Trophoblast cell (in vitro differentiated cells and primary cell): Measurements from ENCODE around the gene TSSK2.
A peak's percentile ranks its signal among the peaks of the same experiment; 100 is the strongest.

Experiments
- DNase-seq, 2 donors: peaks; one replicate each; pipeline ENCODE4 v3.0.0-alpha.2; 2016
- H2AFZ ChIP-seq: 2 replicates; pipeline ENCODE4 v1.6.1; 2013; ENCODE audit warnings: low read length, moderate library complexity, mild to moderate bottlenecking; ENCODE audit not compliant: insufficient read depth, poor library complexity
- H2AK5ac ChIP-seq: 2 replicates; pipeline ENCODE4 v1.6.1; 2013; ENCODE audit warnings: mild to moderate bottlenecking, low read length
- H2BK120ac ChIP-seq: 2 replicates; pipeline ENCODE4 v1.6.1; 2013; ENCODE audit warnings: low read length, mild to moderate bottlenecking, moderate library complexity; ENCODE audit not compliant: insufficient read depth, poor library complexity
- H2BK12ac ChIP-seq: 2 replicates; pipeline ENCODE4 v1.6.1; 2013; ENCODE audit warnings: mild to moderate bottlenecking, low read length, moderate library complexity
- H2BK5ac ChIP-seq: 2 replicates; pipeline ENCODE4 v1.6.1; 2013; ENCODE audit warnings: low read length, low read depth, moderate library complexity, mild to moderate bottlenecking; ENCODE audit not compliant: poor library complexity
- H3K14ac ChIP-seq: 2 replicates; pipeline ENCODE4 v1.6.1; 2013; ENCODE audit warnings: mild to moderate bottlenecking, low read length
- H3K18ac ChIP-seq: 2 replicates; pipeline ENCODE4 v1.6.1; 2013; ENCODE audit warnings: mild to moderate bottlenecking, low read length
- H3K23ac ChIP-seq: 2 replicates; pipeline ENCODE4 v1.6.1; 2013; ENCODE audit warnings: low read length
- H3K27ac ChIP-seq: 2 replicates; pipeline ENCODE4 v1.5.1; 2013; ENCODE audit warnings: low read depth, mild to moderate bottlenecking, inconsistent platforms, low read length, moderate library complexity
- H3K27me3 ChIP-seq: 2 replicates; pipeline ENCODE4 v1.6.1; 2013; ENCODE audit warnings: inconsistent platforms, mild to moderate bottlenecking, low read length, moderate library complexity; ENCODE audit not compliant: insufficient read depth
- H3K36me3 ChIP-seq, 2 experiments: 1 replicate in 1 of 2; 2 replicates in 1 of 2; pipeline ENCODE4 v1.6.1; 2013; ENCODE audit warnings: low read length in 2 of 2, mild to moderate bottlenecking in 2 of 2, moderate library complexity in 1 of 2; ENCODE audit not compliant: insufficient read depth in 2 of 2, control insufficient read depth in 1 of 2
- H3K4ac ChIP-seq: 2 replicates; pipeline ENCODE4 v1.6.1; 2013; ENCODE audit warnings: low read depth, mild to moderate bottlenecking, low read length, moderate library complexity
- H3K4me1 ChIP-seq, 2 experiments: 1 replicate in 1 of 2; 2 replicates in 1 of 2; pipeline ENCODE4 v1.6.1; 2013; ENCODE audit warnings: low read length in 2 of 2, mild to moderate bottlenecking in 2 of 2, moderate library complexity in 1 of 2; ENCODE audit not compliant: insufficient read depth in 2 of 2, control insufficient read depth in 1 of 2
- H3K4me2 ChIP-seq: 2 replicates; pipeline ENCODE4 v1.6.1; 2013; ENCODE audit warnings: inconsistent platforms, mild to moderate bottlenecking, low read length, moderate library complexity
- H3K4me3 ChIP-seq: 2 replicates; pipeline ENCODE4 v1.5.1; 2013; ENCODE audit warnings: mild to moderate bottlenecking, low read depth, low read length, inconsistent platforms
- H3K79me1 ChIP-seq: one replicate; pipeline ENCODE4 v1.6.1; 2013; ENCODE audit warnings: low read length
- H3K79me2 ChIP-seq: 2 replicates; pipeline ENCODE4 v1.6.1; 2013; ENCODE audit warnings: low read length, mild to moderate bottlenecking; ENCODE audit not compliant: control insufficient read depth, insufficient read depth, poor library complexity
- H3K9ac ChIP-seq: 2 replicates; pipeline ENCODE4 v1.6.1; 2013; ENCODE audit warnings: mild to moderate bottlenecking, low read length
- H3K9me3 ChIP-seq: 2 replicates; pipeline ENCODE4 v1.6.1; 2013; ENCODE audit warnings: low read depth, mild to moderate bottlenecking, control low read depth, inconsistent platforms, low read length; ENCODE audit not compliant: insufficient read depth
- H4K12ac ChIP-seq: 2 replicates; pipeline ENCODE4 v1.6.1; 2013; ENCODE audit warnings: low read depth, mild to moderate bottlenecking, low read length, moderate library complexity
- H4K8ac ChIP-seq: 2 replicates; pipeline ENCODE4 v1.6.1; 2013; ENCODE audit warnings: low read depth, mild to moderate bottlenecking, low read length, moderate library complexity
- H4K91ac ChIP-seq: one replicate; pipeline ENCODE4 v1.6.1; 2013; ENCODE audit warnings: low read depth, mild to moderate bottlenecking, low read length, moderate library complexity
- WGBS: extraction: QIAGEN DNeasy Blood & Tissue Kit; methylation state at CpG from one replicate; pipeline ENCODE4 v1.1.7; 2013; ENCODE audit warnings: missing lambda C conversion rate; ENCODE audit not compliant: insufficient read length, insufficient coverage; ENCODE audit errors: extremely low coverage; 5-methylcytosine and 5-hydroxymethylcytosine counted together

Gene TSSK2

DNA sequence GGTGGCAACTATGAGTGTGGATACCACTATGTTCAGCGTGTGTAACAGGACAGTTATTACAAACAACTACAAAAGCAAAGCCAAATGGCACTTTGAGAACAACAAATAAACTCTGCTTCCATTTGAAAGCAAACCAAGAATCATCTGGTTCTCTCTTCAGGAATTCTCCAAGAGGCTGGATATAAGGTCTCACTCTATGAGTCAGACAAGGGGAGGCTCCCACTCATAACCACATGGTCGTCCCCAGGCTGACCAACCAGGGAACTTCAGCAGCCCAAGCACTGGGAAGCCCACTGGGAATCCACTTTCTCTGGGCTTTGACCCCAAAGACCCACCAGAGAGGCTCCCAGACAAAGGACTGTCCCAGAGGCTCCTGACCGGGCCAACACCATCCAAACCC, 44.2 kb upstream of the TSSK2 start:
- no peak overlapping the region for H3K4ac ChIP-seq
- no peak for DNase-seq

DNA sequence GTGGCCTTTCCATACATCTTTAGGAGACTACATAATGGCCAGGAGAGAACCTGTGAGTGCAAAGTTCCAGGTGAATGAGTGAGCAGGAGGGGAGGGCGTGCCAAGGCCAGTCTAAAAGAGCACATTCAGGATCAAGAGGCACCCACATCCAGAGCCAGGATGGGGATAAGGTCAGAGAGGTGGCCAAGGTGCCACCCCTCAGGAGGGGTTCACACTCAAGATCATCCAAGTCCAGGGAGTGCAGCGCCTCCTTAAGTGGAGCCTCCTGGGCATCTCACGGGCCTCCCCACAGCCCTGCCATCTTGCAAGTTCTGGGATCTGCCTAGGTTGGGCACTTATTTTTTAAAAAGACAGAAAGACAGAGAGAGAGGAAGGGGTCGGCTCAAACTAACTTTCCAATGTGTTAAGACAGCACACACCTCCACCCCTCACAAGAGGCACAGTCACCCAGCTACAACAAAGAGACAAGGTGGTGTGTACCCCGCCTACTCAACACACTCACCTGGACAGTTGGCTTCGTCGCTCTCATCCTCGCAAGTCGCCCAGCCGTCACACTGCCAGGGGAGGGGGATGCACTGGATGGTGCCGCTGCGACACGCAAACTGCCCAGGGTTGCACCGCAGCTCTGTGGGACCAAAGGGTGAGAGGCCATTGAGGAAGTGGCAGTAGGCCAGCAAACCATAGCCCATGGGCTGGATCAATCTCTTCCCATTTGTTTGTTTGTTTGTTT, 42.1 kb upstream of the TSSK2 start:
- no peaks in the 10 kb centered on the region for H3K9me3 ChIP-seq
- no peak overlapping the region for H4K8ac ChIP-seq
- H3K79me2 ChIP-seq: no peaks in the 10 kb centered on the region
- H4K12ac ChIP-seq: no peak overlapping the region
- H2AFZ ChIP-seq: no peak overlapping the region
- H3K4me3 ChIP-seq: no peak overlapping the region
- no peaks in the 10 kb centered on the region for H3K27me3 ChIP-seq
- no peak overlapping the region for H2BK120ac ChIP-seq
- no peak overlapping the region for H3K27ac ChIP-seq
- H3K4ac ChIP-seq: no peak overlapping the region
- DNase-seq: no peak
- H3K18ac ChIP-seq: peak overlapping the region; percentile 9
- no peak overlapping the region for H2BK12ac ChIP-seq
- peaks cover 2% of the 10 kb centered on the region in 2 experiments for H3K4me1 ChIP-seq
- H2AK5ac ChIP-seq: no peak overlapping the region
- H3K36me3 ChIP-seq: peaks cover 9 to 15% of the 10 kb centered on the region in 2 experiments
- WGBS: no CpG with 5 or more reads among the region's 14 CpGs
- H2BK5ac ChIP-seq: no peak overlapping the region
- no peak overlapping the region for H4K91ac ChIP-seq
- H3K23ac ChIP-seq: no peak overlapping the region
- no peaks in the 10 kb centered on the region for H3K79me1 ChIP-seq
- H3K4me2 ChIP-seq: no peak overlapping the region
- H3K9ac ChIP-seq: no peak overlapping the region
- H3K14ac ChIP-seq: no peak overlapping the region

More for the DNA sequence above, 44.2 kb upstream of the TSSK2 start:
- Histone ChIP-seq H3K4me2 (no peak overlapping the region), H2AFZ (no peak overlapping the region), H4K8ac (no peak overlapping the region), H3K9me3 (no peaks in the 10 kb centered on the region), H3K27me3 (no peaks in the 10 kb centered on the region), H3K36me3 (peaks cover 9 to 20% of the 10 kb centered on the region in 2 experiments), H4K12ac (no peak overlapping the region), H3K18ac (no peak overlapping the region), H2BK5ac (no peak overlapping the region), H3K14ac (no peak overlapping the region), H3K4me1 (peaks cover 2% of the 10 kb centered on the region in 2 experiments), H3K27ac (no peak overlapping the region), H3K9ac (no peak overlapping the region), H3K79me1 (no peaks in the 10 kb centered on the region), H2BK120ac (no peak overlapping the region), H2BK12ac (no peak overlapping the region), H3K4me3 (no peak overlapping the region), H2AK5ac (no peak overlapping the region), H3K79me2 (no peaks in the 10 kb centered on the region), H4K91ac (no peak overlapping the region), H3K23ac (no peak overlapping the region)
- WGBS: no CpG with 5 or more reads among the region's 3 CpGs

DNA sequence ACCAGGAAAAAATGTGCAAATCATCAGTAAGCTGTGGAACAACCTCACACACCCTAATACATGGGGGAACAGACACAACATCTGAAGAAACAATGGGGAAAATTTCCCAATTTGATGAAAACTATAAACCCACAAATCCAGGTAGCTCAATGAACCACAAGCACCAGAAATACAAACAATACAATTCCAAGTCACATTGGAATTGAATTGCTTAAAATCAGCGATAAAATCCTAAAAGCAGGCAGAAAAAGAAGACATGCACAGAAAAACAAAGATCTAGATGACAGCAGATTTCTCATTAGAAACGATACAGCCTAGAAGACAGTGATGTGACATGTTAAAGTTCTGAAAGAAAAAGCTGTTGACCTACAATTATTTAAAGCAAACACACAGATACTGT, 40.9 kb upstream of the TSSK2 start:
- no peak overlapping the region for H2AK5ac ChIP-seq
- H3K18ac ChIP-seq: no peak overlapping the region
- H3K79me1 ChIP-seq: no peaks in the 10 kb centered on the region
- no peak overlapping the region for H4K8ac ChIP-seq
- H4K91ac ChIP-seq: no peak overlapping the region
- no peak overlapping the region for H2BK12ac ChIP-seq
- H3K4ac ChIP-seq: no peak overlapping the region
- no peaks in the 10 kb centered on the region for H3K9me3 ChIP-seq
- H3K27ac ChIP-seq: no peak overlapping the region
- DNase-seq: no peak
- no peak overlapping the region for H2BK120ac ChIP-seq
- no peak overlapping the region for H3K14ac ChIP-seq
- H2BK5ac ChIP-seq: no peak overlapping the region
- H2AFZ ChIP-seq: no peak overlapping the region
- peaks cover 2% of the 10 kb centered on the region in 2 experiments for H3K4me1 ChIP-seq
- no CpG with 5 or more reads among the region's 2 CpGs for WGBS
- no peak overlapping the region for H3K4me2 ChIP-seq
- peaks cover 9 to 15% of the 10 kb centered on the region in 2 experiments for H3K36me3 ChIP-seq
- H4K12ac ChIP-seq: no peak overlapping the region
- no peaks in the 10 kb centered on the region for H3K27me3 ChIP-seq
- no peak overlapping the region for H3K23ac ChIP-seq
- H3K79me2 ChIP-seq: no peaks in the 10 kb centered on the region
- H3K4me3 ChIP-seq: no peak overlapping the region
- H3K9ac ChIP-seq: no peak overlapping the region

- Histone ChIP-seq H3K23ac (no peak overlapping the region), H3K27me3 (no peaks in the 10 kb centered on the region), H3K79me2 (no peaks in the 10 kb centered on the region), H3K4me2 (no peak overlapping the region), H4K91ac (no peak overlapping the region), H3K9ac (no peak overlapping the region), H3K14ac (no peak overlapping the region), H3K27ac (no peak overlapping the region), H2AFZ (no peak overlapping the region), H2BK120ac (no peak overlapping the region), H2BK5ac (no peak overlapping the region), H3K36me3 (peaks cover 9 to 15% of the 10 kb centered on the region in 2 experiments), H2BK12ac (no peak overlapping the region), H3K18ac (no peak overlapping the region), H4K12ac (no peak overlapping the region), H3K79me1 (no peaks in the 10 kb centered on the region), H2AK5ac (no peak overlapping the region), H4K8ac (no peak overlapping the region), H3K4me1 (peaks cover 2% of the 10 kb centered on the region in 2 experiments), H3K4me3 (no peak overlapping the region), H3K4ac (no peak overlapping the region), H3K9me3 (no peaks in the 10 kb centered on the region)
- DNase-seq: no peak
- no CpG with 5 or more reads among the region's 3 CpGs for WGBS
Measured at GRCh38 chr22:19090586-19091127, 40.5 kb upstream of the TSSK2 start.
